OCI-LY7 (cell line): Measurements from ENCODE around the gene BANF1. TPM values are rescaled to one million over a fixed set of nuclear protein-coding genes. Genes with fewer than 3 reads are reported as not detected.

Experiments
- Bru-seq: library from RNA; stranded (reverse); fragments of 400-500 nt; gene quantifications from one replicate; lab custom pipeline; 2021; lab: Mats Ljungman, UMichigan
- BruChase-seq, 2 experiments: library from RNA; stranded (reverse); fragments of 400-500 nt; gene quantifications; one replicate each; lab custom pipeline; 2021; lab: Mats Ljungman, UMichigan
- BruUV-seq: library from RNA; stranded (reverse); fragments of 400-500 nt; replicated peaks from 2 replicates; lab custom pipeline; 2021; lab: Mats Ljungman, UMichigan
- CTCF ChIA-PET: fragments of 300-600 bp; sonication (Branson Sonifier 250); formaldehyde crosslinking; loops from one replicate; lab custom pipeline; 2022; ENCODE audit warnings: antibody characterized with exemption; ENCODE audit not compliant: unreplicated experiment; lab: Charles Lee
- POLR2A ChIA-PET: fragments of 300-600 bp; sonication (Branson Sonifier 250); formaldehyde crosslinking; loops from one replicate; lab custom pipeline; 2022; ENCODE audit warnings: antibody characterized with exemption; lab: Charles Lee
- DNase-seq: peaks from one replicate; pipeline ENCODE4 v3.0.0-alpha.2; 2015; ENCODE audit warnings: low spot score
- H2AFZ ChIP-seq: fragments of 200-600 bp; sonication (generic), shearing (Covaris generic); 2 replicates; pipeline ENCODE4 v1.6.1; 2014; ENCODE audit warnings: mild to moderate bottlenecking, antibody characterized with exemption, low read length, moderate library complexity
- H3K27ac ChIP-seq: fragments of 200-600 bp; sonication (generic); 2 replicates; pipeline ENCODE4 v1.5.1; 2014; ENCODE audit warnings: mixed run types, low read depth, mild to moderate bottlenecking, moderate library complexity, low read length, inconsistent platforms; ENCODE audit not compliant: poor library complexity, severe bottlenecking
- H3K36me3 ChIP-seq: fragments of 200-600 bp; sonication (generic); 2 replicates; pipeline ENCODE4 v1.6.1; 2014; ENCODE audit warnings: mild to moderate bottlenecking, antibody characterized with exemption, low read length, moderate library complexity, mixed read lengths; ENCODE audit not compliant: insufficient read depth
- H3K4me1 ChIP-seq: fragments of 200-600 bp; sonication (generic); 2 replicates; pipeline ENCODE4 v1.5.1; 2014; ENCODE audit warnings: mild to moderate bottlenecking, low read length; ENCODE audit not compliant: insufficient read depth, poor library complexity, severe bottlenecking
- H3K4me2 ChIP-seq: fragments of 200-600 bp; sonication (generic); 2 replicates; pipeline ENCODE4 v1.6.1; 2014; ENCODE audit warnings: mild to moderate bottlenecking, low read length
- H3K4me3 ChIP-seq: fragments of 200-600 bp; sonication (generic); 2 replicates; pipeline ENCODE4 v1.5.1; 2014; ENCODE audit warnings: mild to moderate bottlenecking, low read depth, low read length; ENCODE audit not compliant: poor library complexity, severe bottlenecking
- H3K79me2 ChIP-seq: fragments of 200-600 bp; sonication (generic); 2 replicates; pipeline ENCODE4 v1.6.1; 2016; ENCODE audit warnings: low read depth, mild to moderate bottlenecking, low read length, moderate library complexity, mixed read lengths; ENCODE audit not compliant: insufficient read depth
- H3K9me2 ChIP-seq: fragments of 200-600 bp; sonication (generic); 2 replicates; pipeline ENCODE4 v1.6.1; 2016; ENCODE audit warnings: mild to moderate bottlenecking, low read length, mixed read lengths; ENCODE audit not compliant: insufficient read depth
- H3K9me3 ChIP-seq: fragments of 200-600 bp; sonication (generic); 2 replicates; pipeline ENCODE4 v1.6.1; 2014; ENCODE audit warnings: mild to moderate bottlenecking, mixed run types, low read length, mixed read lengths
- H4K20me1 ChIP-seq: fragments of 200-600 bp; sonication (generic); 2 replicates; pipeline ENCODE4 v1.6.1; 2014; ENCODE audit warnings: mild to moderate bottlenecking, antibody characterized with exemption, low read length, moderate library complexity, mixed read lengths; ENCODE audit not compliant: insufficient read depth
- CTCF ChIP-seq: fragments of 200-600 bp; sonication (generic); conservative IDR thresholded peaks from 2 replicates; pipeline ENCODE4 v1.5.1; 2014; ENCODE audit warnings: mild to moderate bottlenecking, antibody characterized with exemption, low read length, moderate library complexity, mixed read lengths
- EZH2phosphoT487 ChIP-seq: fragments of 200-600 bp; sonication (generic); IDR thresholded peaks from 2 replicates; pipeline ENCODE4 v1.6.1; 2018; ENCODE audit warnings: low read depth, borderline replicate concordance, mild to moderate bottlenecking, mixed run types, antibody characterized with exemption, low read length, moderate library complexity, mixed read lengths
- intact Hi-C: fragments of 100-400 bp; cut with micrococcal nuclease; formaldehyde crosslinking; loops from one replicate; pipeline ENCODE4 v1.10.0; 2022; ENCODE audit not compliant: unreplicated experiment
- long read RNA-seq: library from polyadenylated mRNA; stranded (forward); transcript quantifications from one replicate; pipeline ENCODE4 v2.0.0, GENCODE V29; 2022
- total RNA-seq, 2 experiments: library from RNA; depleted of rRNA in 1 of 2; stranded (reverse); fragments of >200 nt in 1 of 2; shearing (Covaris generic) in 1 of 2; gene quantifications; 2 replicates each; pipeline ENCODE4 v1.2.3, GENCODE V29; 2014 to 2022

Gene BANF1
- total RNA-seq (2014; rRNA removed; shearing (Covaris generic)) (70.6 and 82.2 TPM in 2 replicates), total RNA-seq (2022) (317 and 327 TPM in 2 replicates), Bru-seq, nascent RNA (percentile 96 among the genes with signal in this experiment), BruChase-seq, experiment 1, labeled RNA remaining after a 6-hour chase (percentile 99 among the genes with signal in this experiment), BruChase-seq, experiment 2, labeled RNA remaining after a 2-hour chase (percentile 97 among the genes with signal in this experiment)
- long read RNA-seq, transcript BANF1-202 (3 exons, 946 nt): minor isoform, 61 of 507 reads
- long read RNA-seq, transcript BANF1-201 (3 exons, 1,155 nt): major isoform, 232 of 507 reads
- long read RNA-seq, partial matches to known transcripts: 183 of 507 reads
- long read RNA-seq, other reads (novel, unspliced or antisense): 23 of 507 reads

GRCh38 chr11:66001942-66002647, at the start of gene BANF1, which contains the start of gene EIF1AD:
Gene BANF1, plus strand, starts transcription at chr11:66002503. Its CDS starts 748 bp downstream, at chr11:66003251.
Gene EIF1AD, minus strand, starts transcription at chr11:66002157. Its CDS starts 1,768 bp downstream, at chr11:66000389.
- peak within 1 kb of the TSS; percentile 93 for H3K27ac ChIP-seq
- peaks cover 33% of the 10 kb centered on the region for H3K4me1 ChIP-seq
- H3K4me2 ChIP-seq: peak within 1 kb of the TSS; percentile 81
- TF ChIP-seq EZH2phosphoT487 (no peak), CTCF (no peak)
- H3K9me3 ChIP-seq: no peaks in the 10 kb centered on the region
- H3K4me3 ChIP-seq: peak within 1 kb of the TSS; percentile 89
- peaks cover 52% of the 10 kb centered on the region for H3K79me2 ChIP-seq
- ChIA-PET CTCF (interaction anchor here (0.6 to 0.7 kb wide), 2 partner anchors 20 to 50 kb away, joined by 3 read pairs; partner anchors contain the start of gene SF3B2), POLR2A (interaction anchor here (0.7 to 1.0 kb wide), 2 partner anchors 70 to 112 kb away, joined by 4 read pairs; partner anchors contain the start of gene CCDC85B)
- no peaks in the 10 kb centered on the region for H3K9me2 ChIP-seq
- no TSS peak for BruUV-seq
- H2AFZ ChIP-seq: peak within 1 kb of the TSS; percentile 75; the same call in 1 of the 2 replicates
- intact Hi-C loops: loop anchor here (1.0 to 5.0 kb wide), 8 partner anchors 41 to 290 kb away; partner anchors contain the start of genes C11orf68, CCDC85B, DRAP1 and KAT5
- peaks cover 67% of the 10 kb centered on the region for H3K36me3 ChIP-seq
- no peaks in the 10 kb centered on the region for H4K20me1 ChIP-seq
- DNase-seq: peak; percentile 98

GRCh38 chr11:65953471-65953870, 48.8 kb upstream of the BANF1 start:
- Histone ChIP-seq H2AFZ (no peak overlapping the region), H3K4me1 (peaks cover 11% of the 10 kb centered on the region), H3K9me2 (no peaks in the 10 kb centered on the region), H3K36me3 (no peaks in the 10 kb centered on the region), H3K9me3 (no peaks in the 10 kb centered on the region), H3K4me2 (no peak overlapping the region), H4K20me1 (no peaks in the 10 kb centered on the region), H3K79me2 (no peaks in the 10 kb centered on the region), H3K4me3 (no peak overlapping the region), H3K27ac (no peak overlapping the region)
- CTCF ChIA-PET: no interaction called here
- no TSS peak for BruUV-seq
- POLR2A ChIA-PET: no interaction called here
- intact Hi-C loops: no loop called here
- no peak for DNase-seq
- TF ChIP-seq EZH2phosphoT487 (no peak), CTCF (no peak)
